Measurements from ENCODE around the gene AOPEP.
A peak's percentile ranks its signal among the peaks of the same experiment; 100 is the strongest.

Gene AOPEP

DNA sequence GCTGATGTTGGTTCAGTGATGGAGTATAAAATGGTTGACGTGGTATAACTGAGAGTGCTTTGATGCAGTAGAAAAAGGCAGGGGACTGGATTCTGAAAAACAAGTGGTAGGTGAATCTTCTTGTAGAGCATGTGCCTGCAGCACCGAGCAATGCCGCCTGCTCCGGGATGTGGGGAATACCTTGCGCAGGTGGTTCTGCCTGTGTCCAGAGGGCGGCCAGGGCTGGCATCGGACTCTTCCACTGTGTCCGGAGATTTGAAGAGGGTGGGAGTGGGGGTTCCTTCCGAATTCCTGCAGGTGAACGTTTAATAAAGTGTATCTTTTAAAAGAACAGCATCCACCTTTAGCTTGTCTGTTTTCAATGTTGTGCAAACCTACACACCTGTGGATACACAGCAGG, 353.0 kb downstream of the AOPEP start:
- Histone ChIP-seq H3K4me3 (ENCODE audit: low read depth, low read length) (no peak overlapping the region), H3K36me3 (ENCODE audit: control insufficient read depth in 2 of 2, insufficient read depth in 1 of 2, low read length in 2 of 2) (peaks cover 4 to 41% of the 10 kb centered on the region in 2 experiments; a peak in 2 of 3 replicates), H3K4me1 (ENCODE audit: control insufficient read depth, insufficient read depth, low read length) (0 out of 2 replicates have a peak, but pooled peaks cover 5% of the 10 kb centered on the region), H3K9me3 (ENCODE audit: control insufficient read depth, insufficient read depth, low read depth, low read length) (no peaks in the 10 kb centered on the region), H3K27ac (ENCODE audit: extremely low read depth, low read depth, low read length) (no peak overlapping the region)
- CTCF ChIA-PET, result interaction anchor here (0.9 kb wide), 1 partner anchor 36 kb away, joined by 3 read pairs; no protein-coding TSS in a partner anchor
- POLR2A ChIA-PET, result no interaction called here
- 0 out of 2 replicates have a peak, but pooled peaks have one; percentile 9 for TF ChIP-seq ZIC2 (tag by site-specific recombination; IDR thresholded peaks at IDR 0.05)
- no peak for TF ChIP-seq ZFHX2 (tag by site-specific recombination; conservative IDR thresholded peaks at IDR 0.05)

DNA sequence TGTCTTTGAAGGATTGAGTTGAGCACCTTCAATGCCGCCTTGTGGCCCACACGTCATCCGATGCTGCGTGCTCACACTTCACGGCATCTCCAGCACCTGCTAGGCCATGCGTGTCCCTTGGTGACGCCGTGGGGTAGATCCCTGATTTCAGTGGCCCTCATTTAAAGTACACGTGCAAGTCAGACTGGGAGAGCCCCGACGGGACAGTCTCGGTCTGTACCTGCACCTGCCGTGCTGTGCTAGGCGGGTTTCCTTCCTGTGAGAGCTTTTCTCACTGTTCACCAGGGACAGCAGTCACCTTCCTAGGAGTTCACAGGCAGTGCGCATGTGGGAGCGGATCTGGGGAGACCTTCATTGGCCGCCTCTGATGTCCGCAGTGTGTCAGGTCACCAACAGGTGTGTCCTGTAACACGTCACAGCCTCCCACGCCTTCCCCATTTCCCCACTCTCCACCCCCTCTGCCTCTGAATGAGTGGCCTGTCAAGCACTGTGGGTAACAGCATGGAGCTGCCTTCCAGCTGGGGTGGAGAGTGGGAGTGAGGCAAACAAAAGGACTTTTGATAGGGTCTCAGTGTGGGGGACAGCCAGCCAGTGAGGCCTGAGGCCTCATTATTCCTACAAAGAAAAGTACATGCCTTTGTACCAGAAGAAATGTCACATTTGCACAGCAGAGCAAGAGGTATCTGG, 354.6 kb downstream of the AOPEP start:
- ChIA-PET CTCF (no interaction called here), POLR2A (no interaction called here)
- peaks cover 4 to 51% of the 10 kb centered on the region in 2 experiments; a peak in 2 of 3 replicates for H3K36me3 ChIP-seq (ENCODE audit: control insufficient read depth in 2 of 2, insufficient read depth in 1 of 2, low read length in 2 of 2)
- H3K27ac ChIP-seq (ENCODE audit: extremely low read depth, low read depth, low read length), result no peak overlapping the region
- TF ChIP-seq MEIS1 (CRISPR knock-in tag; IDR thresholded peaks at IDR 0.05; ENCODE audit: borderline replicate concordance) (no peak), EGR2 (tag by site-specific recombination; IDR thresholded peaks at IDR 0.05; ENCODE audit: low read depth) (peak; percentile 83), ZIC2 (tag by site-specific recombination; IDR thresholded peaks at IDR 0.05) (peak; percentile 45; the same call in 1 of the 2 replicates), ZNF670 (tag by site-specific recombination; IDR thresholded peaks at IDR 0.05; ENCODE audit: low read depth) (no peak), SCRT2 (tag by site-specific recombination; IDR thresholded peaks at IDR 0.05) (0 out of 2 replicates have a peak, but pooled peaks have one; percentile 11), ZFHX2 (tag by site-specific recombination; conservative IDR thresholded peaks at IDR 0.05) (peak; percentile 82), ZNF341 (tag by site-specific recombination; IDR thresholded peaks at IDR 0.05; ENCODE audit: low read depth) (no peak), ZBTB17 (tag by site-specific recombination; IDR thresholded peaks at IDR 0.05) (no peak), YY2 (tag by site-specific recombination; IDR thresholded peaks at IDR 0.05) (no peak), ZBTB21 (tag by site-specific recombination; IDR thresholded peaks at IDR 0.05) (no peak)
- TF ChIP-seq, protein P1, sequence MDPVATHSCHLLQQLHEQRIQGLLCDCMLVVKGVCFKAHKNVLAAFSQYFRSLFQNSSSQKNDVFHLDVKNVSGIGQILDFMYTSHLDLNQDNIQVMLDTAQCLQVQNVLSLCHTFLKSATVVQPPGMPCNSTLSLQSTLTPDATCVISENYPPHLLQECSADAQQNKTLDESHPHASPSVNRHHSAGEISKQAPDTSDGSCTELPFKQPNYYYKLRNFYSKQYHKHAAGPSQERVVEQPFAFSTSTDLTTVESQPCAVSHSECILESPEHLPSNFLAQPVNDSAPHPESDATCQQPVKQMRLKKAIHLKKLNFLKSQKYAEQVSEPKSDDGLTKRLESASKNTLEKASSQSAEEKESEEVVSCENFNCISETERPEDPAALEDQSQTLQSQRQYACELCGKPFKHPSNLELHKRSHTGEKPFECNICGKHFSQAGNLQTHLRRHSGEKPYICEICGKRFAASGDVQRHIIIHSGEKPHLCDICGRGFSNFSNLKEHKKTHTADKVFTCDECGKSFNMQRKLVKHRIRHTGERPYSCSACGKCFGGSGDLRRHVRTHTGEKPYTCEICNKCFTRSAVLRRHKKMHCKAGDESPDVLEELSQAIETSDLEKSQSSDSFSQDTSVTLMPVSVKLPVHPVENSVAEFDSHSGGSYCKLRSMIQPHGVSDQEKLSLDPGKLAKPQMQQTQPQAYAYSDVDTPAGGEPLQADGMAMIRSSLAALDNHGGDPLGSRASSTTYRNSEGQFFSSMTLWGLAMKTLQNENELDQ (tag by site-specific recombination; IDR thresholded peaks at IDR 0.05; ENCODE audit: low read depth), result no peak
- TF ChIP-seq, protein P2, sequence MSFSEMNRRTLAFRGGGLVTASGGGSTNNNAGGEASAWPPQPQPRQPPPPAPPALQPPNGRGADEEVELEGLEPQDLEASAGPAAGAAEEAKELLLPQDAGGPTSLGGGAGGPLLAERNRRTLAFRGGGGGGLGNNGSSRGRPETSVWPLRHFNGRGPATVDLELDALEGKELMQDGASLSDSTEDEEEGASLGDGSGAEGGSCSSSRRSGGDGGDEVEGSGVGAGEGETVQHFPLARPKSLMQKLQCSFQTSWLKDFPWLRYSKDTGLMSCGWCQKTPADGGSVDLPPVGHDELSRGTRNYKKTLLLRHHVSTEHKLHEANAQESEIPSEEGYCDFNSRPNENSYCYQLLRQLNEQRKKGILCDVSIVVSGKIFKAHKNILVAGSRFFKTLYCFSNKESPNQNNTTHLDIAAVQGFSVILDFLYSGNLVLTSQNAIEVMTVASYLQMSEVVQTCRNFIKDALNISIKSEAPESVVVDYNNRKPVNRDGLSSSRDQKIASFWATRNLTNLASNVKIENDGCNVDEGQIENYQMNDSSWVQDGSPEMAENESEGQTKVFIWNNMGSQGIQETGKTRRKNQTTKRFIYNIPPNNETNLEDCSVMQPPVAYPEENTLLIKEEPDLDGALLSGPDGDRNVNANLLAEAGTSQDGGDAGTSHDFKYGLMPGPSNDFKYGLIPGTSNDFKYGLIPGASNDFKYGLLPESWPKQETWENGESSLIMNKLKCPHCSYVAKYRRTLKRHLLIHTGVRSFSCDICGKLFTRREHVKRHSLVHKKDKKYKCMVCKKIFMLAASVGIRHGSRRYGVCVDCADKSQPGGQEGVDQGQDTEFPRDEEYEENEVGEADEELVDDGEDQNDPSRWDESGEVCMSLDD (tag by site-specific recombination; IDR thresholded peaks at IDR 0.05), result no peak
- TF ChIP-seq, protein P3, sequence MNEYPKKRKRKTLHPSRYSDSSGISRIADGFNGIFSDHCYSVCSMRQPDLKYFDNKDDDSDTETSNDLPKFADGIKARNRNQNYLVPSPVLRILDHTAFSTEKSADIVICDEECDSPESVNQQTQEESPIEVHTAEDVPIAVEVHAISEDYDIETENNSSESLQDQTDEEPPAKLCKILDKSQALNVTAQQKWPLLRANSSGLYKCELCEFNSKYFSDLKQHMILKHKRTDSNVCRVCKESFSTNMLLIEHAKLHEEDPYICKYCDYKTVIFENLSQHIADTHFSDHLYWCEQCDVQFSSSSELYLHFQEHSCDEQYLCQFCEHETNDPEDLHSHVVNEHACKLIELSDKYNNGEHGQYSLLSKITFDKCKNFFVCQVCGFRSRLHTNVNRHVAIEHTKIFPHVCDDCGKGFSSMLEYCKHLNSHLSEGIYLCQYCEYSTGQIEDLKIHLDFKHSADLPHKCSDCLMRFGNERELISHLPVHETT (tag by site-specific recombination; IDR thresholded peaks at IDR 0.05), result no peak
- no peak overlapping the region for H3K4me3 ChIP-seq (ENCODE audit: low read depth, low read length)
- H3K4me1 ChIP-seq (ENCODE audit: control insufficient read depth, insufficient read depth, low read length), result 0 out of 2 replicates have a peak, but pooled peaks cover 5% of the 10 kb centered on the region
- no peaks in the 10 kb centered on the region for H3K9me3 ChIP-seq (ENCODE audit: control insufficient read depth, insufficient read depth, low read depth, low read length)

DNA sequence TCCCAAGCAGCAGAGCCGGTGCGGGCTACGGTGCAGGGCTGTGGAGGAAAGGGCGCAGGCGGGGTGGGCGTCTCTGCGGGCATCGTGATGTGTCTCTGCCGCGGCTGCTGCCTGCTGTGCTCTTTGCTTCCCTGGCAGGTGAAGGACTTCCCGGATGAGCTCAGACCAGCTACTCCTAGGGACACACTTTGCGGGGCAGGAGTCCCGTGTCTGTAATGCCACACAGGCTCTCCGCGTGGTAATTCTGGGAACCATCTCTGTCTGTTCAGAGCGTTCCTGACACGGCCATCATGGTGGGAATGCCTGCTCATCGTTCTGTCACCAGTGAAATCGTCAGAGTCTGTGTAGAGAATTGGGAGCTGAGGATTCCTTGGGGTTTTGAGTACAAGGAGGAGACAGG, 355.5 kb downstream of the AOPEP start:
- Histone ChIP-seq H3K36me3 (ENCODE audit: control insufficient read depth in 2 of 2, insufficient read depth in 1 of 2, low read length in 2 of 2) (peaks cover 4 to 58% of the 10 kb centered on the region in 2 experiments; a peak in 2 of 3 replicates), H3K27ac (ENCODE audit: extremely low read depth, low read depth, low read length) (no peak overlapping the region), H3K4me1 (ENCODE audit: control insufficient read depth, insufficient read depth, low read length) (0 out of 2 replicates have a peak, but pooled peaks cover 5% of the 10 kb centered on the region), H3K9me3 (ENCODE audit: control insufficient read depth, insufficient read depth, low read depth, low read length) (no peaks in the 10 kb centered on the region), H3K4me3 (ENCODE audit: low read depth, low read length) (no peak overlapping the region)
- TF ChIP-seq, protein P4, sequence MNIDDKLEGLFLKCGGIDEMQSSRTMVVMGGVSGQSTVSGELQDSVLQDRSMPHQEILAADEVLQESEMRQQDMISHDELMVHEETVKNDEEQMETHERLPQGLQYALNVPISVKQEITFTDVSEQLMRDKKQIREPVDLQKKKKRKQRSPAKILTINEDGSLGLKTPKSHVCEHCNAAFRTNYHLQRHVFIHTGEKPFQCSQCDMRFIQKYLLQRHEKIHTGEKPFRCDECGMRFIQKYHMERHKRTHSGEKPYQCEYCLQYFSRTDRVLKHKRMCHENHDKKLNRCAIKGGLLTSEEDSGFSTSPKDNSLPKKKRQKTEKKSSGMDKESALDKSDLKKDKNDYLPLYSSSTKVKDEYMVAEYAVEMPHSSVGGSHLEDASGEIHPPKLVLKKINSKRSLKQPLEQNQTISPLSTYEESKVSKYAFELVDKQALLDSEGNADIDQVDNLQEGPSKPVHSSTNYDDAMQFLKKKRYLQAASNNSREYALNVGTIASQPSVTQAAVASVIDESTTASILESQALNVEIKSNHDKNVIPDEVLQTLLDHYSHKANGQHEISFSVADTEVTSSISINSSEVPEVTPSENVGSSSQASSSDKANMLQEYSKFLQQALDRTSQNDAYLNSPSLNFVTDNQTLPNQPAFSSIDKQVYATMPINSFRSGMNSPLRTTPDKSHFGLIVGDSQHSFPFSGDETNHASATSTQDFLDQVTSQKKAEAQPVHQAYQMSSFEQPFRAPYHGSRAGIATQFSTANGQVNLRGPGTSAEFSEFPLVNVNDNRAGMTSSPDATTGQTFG (tag by site-specific recombination; IDR thresholded peaks at IDR 0.05; ENCODE audit: borderline replicate concordance), result no peak
- TF ChIP-seq OSR2 (tag by site-specific recombination; IDR thresholded peaks at IDR 0.05) (no peak), ZNF473 (tag by site-specific recombination; IDR thresholded peaks at IDR 0.05) (no peak), ZNF423 (tag by site-specific recombination; IDR thresholded peaks at IDR 0.05) (no peak)
- TF ChIP-seq, protein P5, sequence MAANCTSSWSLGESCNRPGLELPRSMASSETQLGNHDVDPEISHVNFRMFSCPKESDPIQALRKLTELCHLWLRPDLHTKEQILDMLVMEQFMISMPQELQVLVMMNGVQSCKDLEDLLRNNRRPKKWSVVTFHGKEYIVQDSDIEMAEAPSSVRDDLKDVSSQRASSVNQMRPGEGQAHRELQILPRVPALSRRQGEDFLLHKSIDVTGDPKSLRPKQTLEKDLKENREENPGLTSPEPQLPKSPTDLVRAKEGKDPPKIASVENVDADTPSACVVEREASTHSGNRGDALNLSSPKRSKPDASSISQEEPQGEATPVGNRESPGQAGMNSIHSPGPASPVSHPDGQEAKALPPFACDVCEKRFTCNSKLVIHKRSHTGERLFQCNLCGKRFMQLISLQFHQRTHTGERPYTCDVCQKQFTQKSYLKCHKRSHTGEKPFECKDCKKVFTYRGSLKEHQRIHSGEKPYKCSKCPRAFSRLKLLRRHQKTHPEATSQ (tag by site-specific recombination; IDR thresholded peaks at IDR 0.05), result no peak
- CTCF ChIA-PET, result no interaction called here
- POLR2A ChIA-PET, result no interaction called here

Measured in HEK293 (cell line).